GM18867 (cell line): Measurements from ENCODE around the gene TBPL1.
"Not testable (repeated sequence)": the region's sequence is repeated elsewhere in the genome, so short reads cannot be mapped to it uniquely, and the experiment has no call there.

Experiments
- ATAC-seq: cut with Tn5 transposase; IDR thresholded peaks from one replicate; pipeline ENCODE4 v1.9.1; 2021; ENCODE audit warnings: mild to moderate bottlenecking, moderate library complexity; ENCODE audit not compliant: unreplicated experiment

TBPL1 gene

GRCh38 chr6:133971861-133972260 lies 18.8 kb downstream of the TBPL1 start:
- ATAC-seq = no peak

- ATAC-seq = no peak
Observed at GRCh38 chr6:133972388-133972787, 19.4 kb downstream of the TBPL1 start.

- peak; percentile 61 for ATAC-seq
Observed at GRCh38 chr6:133973109-133973971, 20.3 kb downstream of the TBPL1 start.

GRCh38 chr6:133977983-133978895 lies 25.2 kb downstream of the TBPL1 start:
- ATAC-seq = peak; percentile 80

- ATAC-seq = no peak
Observed at GRCh38 chr6:133978896-133979240, 25.8 kb downstream of the TBPL1 start.

GRCh38 chr6:133979269-133979963 lies 26.4 kb downstream of the TBPL1 start:
- not testable (repeated sequence) for ATAC-seq

- no peak for ATAC-seq
Observed at GRCh38 chr6:133980168-133980567, 27.1 kb downstream of the TBPL1 start.

- no peak for ATAC-seq
Observed at GRCh38 chr6:133983099-133983939, 30.3 kb downstream of the TBPL1 start.

GRCh38 chr6:133985970-133986369 lies 32.9 kb downstream of the TBPL1 start:
- no peak for ATAC-seq

- no peak for ATAC-seq
Observed at GRCh38 chr6:133986942-133987341, 33.9 kb downstream of the TBPL1 start.

GRCh38 chr6:133989525-133989924 lies 36.5 kb downstream of the TBPL1 start:
- no peak for ATAC-seq

GRCh38 chr6:133990321-133990720 lies 37.3 kb downstream of the TBPL1 start:
- no peak for ATAC-seq

GRCh38 chr6:133991096-133991593 lies 38.1 kb downstream of the TBPL1 start:
- ATAC-seq = no peak

GRCh38 chr6:133992992-133993680 lies 40.1 kb downstream of the TBPL1 start:
- no peak for ATAC-seq

- no peak for ATAC-seq
Observed at GRCh38 chr6:133995296-133995695, 42.3 kb downstream of the TBPL1 start.

- ATAC-seq = no peak
Observed at GRCh38 chr6:133995758-133996157, 42.7 kb downstream of the TBPL1 start.

GRCh38 chr6:133997267-133997666 lies 44.2 kb downstream of the TBPL1 start:
- ATAC-seq = no peak

- no peak for ATAC-seq
Observed at GRCh38 chr6:133999305-133999704, 46.3 kb downstream of the TBPL1 start.

GRCh38 chr6:134000443-134000842 lies 47.4 kb downstream of the TBPL1 start:
- no peak for ATAC-seq

- no peak for ATAC-seq
Observed at GRCh38 chr6:134002821-134003220, 49.8 kb downstream of the TBPL1 start.
